Neural cell (in vitro differentiated cells): ENCODE results near the gene CYP26B1.

Experiments used
- EP300 ChIP-seq: fragments of 450-650 bp; conservative IDR thresholded peaks from 2 replicates; pipeline ENCODE4 v1.6.1; 2014; ENCODE audit warnings: antibody characterized with exemption, mild to moderate bottlenecking, moderate library complexity; ENCODE audit not compliant: poor library complexity, severe bottlenecking
- EZH2 ChIP-seq: fragments of 200-600, 300-800 bp; shearing (Covaris generic), sonication (generic); IDR thresholded peaks from 2 replicates; pipeline ENCODE4 v1.6.1; 2014; ENCODE audit warnings: antibody characterized with exemption, low read length, borderline replicate concordance, mild to moderate bottlenecking; ENCODE audit not compliant: insufficient read depth, poor library complexity, severe bottlenecking
- MXI1 ChIP-seq: fragments of 450-650 bp; conservative IDR thresholded peaks from 2 replicates; pipeline ENCODE4 v1.6.1; 2014; ENCODE audit warnings: antibody characterized with exemption, mild to moderate bottlenecking; ENCODE audit not compliant: poor library complexity, severe bottlenecking
- POLR2AphosphoS5 ChIP-seq: IDR thresholded peaks from 2 replicates; pipeline ENCODE4 v1.6.1; 2012
- RAD21 ChIP-seq: fragments of 450-650 bp; conservative IDR thresholded peaks from 2 replicates; pipeline ENCODE4 v1.6.1; 2014; ENCODE audit warnings: antibody characterized with exemption, mild to moderate bottlenecking, moderate library complexity
- SMC3 ChIP-seq: fragments of 450-650 bp; conservative IDR thresholded peaks from 2 replicates; pipeline ENCODE4 v1.6.1; 2014; ENCODE audit warnings: antibody characterized with exemption, mild to moderate bottlenecking, moderate library complexity; ENCODE audit not compliant: poor library complexity
- TAF1 ChIP-seq: IDR thresholded peaks from 2 replicates; pipeline ENCODE4 v1.6.1; 2012; ENCODE audit warnings: low read depth
- TF ChIP-seq, protein P1 (sequence below): fragments of 450-650 bp; IDR thresholded peaks from 2 replicates; pipeline ENCODE4 v1.5.1; 2014; ENCODE audit warnings: antibody characterized with exemption, mild to moderate bottlenecking, moderate library complexity; ENCODE audit not compliant: poor library complexity, severe bottlenecking
- TF ChIP-seq, protein P2 (sequence below): IDR thresholded peaks from 2 replicates; pipeline ENCODE4 v1.6.1; 2012; ENCODE audit warnings: borderline replicate concordance

DNA sequence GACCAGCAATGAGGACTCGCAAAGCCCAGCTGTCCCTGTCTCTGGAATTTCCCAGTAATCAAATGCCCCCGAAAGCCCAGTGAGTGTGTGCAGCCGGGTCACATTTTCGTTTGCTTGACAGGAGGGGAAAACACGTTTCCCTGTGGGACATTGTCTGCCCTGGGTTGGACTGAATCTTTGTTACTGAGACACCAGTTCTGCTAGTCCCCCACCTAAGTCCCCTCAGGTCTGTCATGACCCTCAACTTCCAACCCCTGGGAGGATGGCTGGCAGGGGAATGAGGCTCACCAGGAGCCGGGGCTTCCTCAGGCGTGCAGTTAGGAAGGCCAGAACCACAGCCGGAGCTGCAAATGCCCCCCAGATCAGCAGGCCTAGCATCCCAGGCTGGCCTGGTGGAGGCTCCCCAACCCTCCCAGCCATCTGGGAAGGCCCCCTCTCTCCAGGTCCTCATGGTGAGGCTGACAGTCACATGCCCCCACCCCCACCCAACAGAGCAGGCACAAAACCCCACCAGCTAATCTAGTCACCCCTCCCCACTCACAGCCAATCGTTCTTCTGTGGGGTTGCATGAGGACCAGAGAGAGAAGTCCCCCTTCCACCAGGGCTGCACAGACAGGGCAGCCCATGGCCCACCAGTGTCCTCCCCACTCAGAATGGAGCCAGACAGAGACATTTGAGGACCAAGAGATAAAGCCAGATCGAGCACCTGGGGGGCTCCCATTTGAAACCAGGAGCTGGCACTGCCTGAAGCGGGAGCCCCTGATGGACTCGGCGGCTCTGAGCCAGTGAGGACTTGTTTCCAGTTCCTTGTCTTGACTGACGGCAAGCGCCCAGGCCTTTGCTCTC is 33.6 kb downstream of the CYP26B1 start:
- TF ChIP-seq, protein P1, sequence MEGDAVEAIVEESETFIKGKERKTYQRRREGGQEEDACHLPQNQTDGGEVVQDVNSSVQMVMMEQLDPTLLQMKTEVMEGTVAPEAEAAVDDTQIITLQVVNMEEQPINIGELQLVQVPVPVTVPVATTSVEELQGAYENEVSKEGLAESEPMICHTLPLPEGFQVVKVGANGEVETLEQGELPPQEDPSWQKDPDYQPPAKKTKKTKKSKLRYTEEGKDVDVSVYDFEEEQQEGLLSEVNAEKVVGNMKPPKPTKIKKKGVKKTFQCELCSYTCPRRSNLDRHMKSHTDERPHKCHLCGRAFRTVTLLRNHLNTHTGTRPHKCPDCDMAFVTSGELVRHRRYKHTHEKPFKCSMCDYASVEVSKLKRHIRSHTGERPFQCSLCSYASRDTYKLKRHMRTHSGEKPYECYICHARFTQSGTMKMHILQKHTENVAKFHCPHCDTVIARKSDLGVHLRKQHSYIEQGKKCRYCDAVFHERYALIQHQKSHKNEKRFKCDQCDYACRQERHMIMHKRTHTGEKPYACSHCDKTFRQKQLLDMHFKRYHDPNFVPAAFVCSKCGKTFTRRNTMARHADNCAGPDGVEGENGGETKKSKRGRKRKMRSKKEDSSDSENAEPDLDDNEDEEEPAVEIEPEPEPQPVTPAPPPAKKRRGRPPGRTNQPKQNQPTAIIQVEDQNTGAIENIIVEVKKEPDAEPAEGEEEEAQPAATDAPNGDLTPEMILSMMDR, result no peak
- TF ChIP-seq EP300, result no peak
- no peak for TF ChIP-seq EZH2
- TF ChIP-seq POLR2AphosphoS5, result no peak
- TF ChIP-seq SMC3, result no peak
- TF ChIP-seq TAF1, result no peak
- no peak for TF ChIP-seq MXI1
- TF ChIP-seq, protein P2, sequence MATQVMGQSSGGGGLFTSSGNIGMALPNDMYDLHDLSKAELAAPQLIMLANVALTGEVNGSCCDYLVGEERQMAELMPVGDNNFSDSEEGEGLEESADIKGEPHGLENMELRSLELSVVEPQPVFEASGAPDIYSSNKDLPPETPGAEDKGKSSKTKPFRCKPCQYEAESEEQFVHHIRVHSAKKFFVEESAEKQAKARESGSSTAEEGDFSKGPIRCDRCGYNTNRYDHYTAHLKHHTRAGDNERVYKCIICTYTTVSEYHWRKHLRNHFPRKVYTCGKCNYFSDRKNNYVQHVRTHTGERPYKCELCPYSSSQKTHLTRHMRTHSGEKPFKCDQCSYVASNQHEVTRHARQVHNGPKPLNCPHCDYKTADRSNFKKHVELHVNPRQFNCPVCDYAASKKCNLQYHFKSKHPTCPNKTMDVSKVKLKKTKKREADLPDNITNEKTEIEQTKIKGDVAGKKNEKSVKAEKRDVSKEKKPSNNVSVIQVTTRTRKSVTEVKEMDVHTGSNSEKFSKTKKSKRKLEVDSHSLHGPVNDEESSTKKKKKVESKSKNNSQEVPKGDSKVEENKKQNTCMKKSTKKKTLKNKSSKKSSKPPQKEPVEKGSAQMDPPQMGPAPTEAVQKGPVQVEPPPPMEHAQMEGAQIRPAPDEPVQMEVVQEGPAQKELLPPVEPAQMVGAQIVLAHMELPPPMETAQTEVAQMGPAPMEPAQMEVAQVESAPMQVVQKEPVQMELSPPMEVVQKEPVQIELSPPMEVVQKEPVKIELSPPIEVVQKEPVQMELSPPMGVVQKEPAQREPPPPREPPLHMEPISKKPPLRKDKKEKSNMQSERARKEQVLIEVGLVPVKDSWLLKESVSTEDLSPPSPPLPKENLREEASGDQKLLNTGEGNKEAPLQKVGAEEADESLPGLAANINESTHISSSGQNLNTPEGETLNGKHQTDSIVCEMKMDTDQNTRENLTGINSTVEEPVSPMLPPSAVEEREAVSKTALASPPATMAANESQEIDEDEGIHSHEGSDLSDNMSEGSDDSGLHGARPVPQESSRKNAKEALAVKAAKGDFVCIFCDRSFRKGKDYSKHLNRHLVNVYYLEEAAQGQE, result no peak
- no peak for TF ChIP-seq RAD21
